Ishikawa (cell line): ENCODE data around the gene OR4C45.
A peak's percentile ranks its signal among the peaks of the same experiment; 100 is the strongest.

Experiments
- CEBPB ChIP-seq: IDR thresholded peaks from 2 replicates; pipeline ENCODE4 v1.6.1; 2012
- CREB1 ChIP-seq: IDR thresholded peaks from 2 replicates; pipeline ENCODE4 v1.6.1; 2012; ENCODE audit warnings: low read depth
- EGR1 ChIP-seq: IDR thresholded peaks from 2 replicates; pipeline ENCODE4 v1.6.1; 2012
- EP300 ChIP-seq: IDR thresholded peaks from 2 replicates; pipeline ENCODE4 v1.6.1; 2012; ENCODE audit warnings: borderline replicate concordance
- FOXM1 ChIP-seq: IDR thresholded peaks from 2 replicates; pipeline ENCODE4 v1.6.1; 2012; ENCODE audit warnings: low read depth, borderline replicate concordance
- NFIC ChIP-seq: IDR thresholded peaks from 2 replicates; pipeline ENCODE4 v1.6.1; 2012
- RAD21 ChIP-seq: IDR thresholded peaks from 2 replicates; pipeline ENCODE4 v1.6.1; 2012; ENCODE audit warnings: low read depth
- TAF1 ChIP-seq: IDR thresholded peaks from 2 replicates; pipeline ENCODE4 v1.6.1; 2012; ENCODE audit warnings: low read depth, mild to moderate bottlenecking
- TCF12 ChIP-seq: IDR thresholded peaks from 2 replicates; pipeline ENCODE4 v1.6.1; 2012; ENCODE audit warnings: low read depth
- TEAD4 ChIP-seq: IDR thresholded peaks from 2 replicates; pipeline ENCODE4 v1.6.1; 2012
- YY1 ChIP-seq: IDR thresholded peaks from 2 replicates; pipeline ENCODE4 v1.6.1; 2012; ENCODE audit warnings: low read depth
- ZBTB7A ChIP-seq: IDR thresholded peaks from 2 replicates; pipeline ENCODE4 v1.6.1; 2012; ENCODE audit warnings: low read depth
- TF ChIP-seq, protein P1 (sequence below): IDR thresholded peaks from 2 replicates; pipeline ENCODE4 v1.6.1; 2012
- TF ChIP-seq, protein P2 (sequence below): IDR thresholded peaks from 2 replicates; pipeline ENCODE4 v1.6.1; 2012
- TF ChIP-seq, protein P3 (sequence below): IDR thresholded peaks from 2 replicates; pipeline ENCODE4 v1.6.1; 2012; ENCODE audit warnings: low read depth, mild to moderate bottlenecking

Gene OR4C45

DNA sequence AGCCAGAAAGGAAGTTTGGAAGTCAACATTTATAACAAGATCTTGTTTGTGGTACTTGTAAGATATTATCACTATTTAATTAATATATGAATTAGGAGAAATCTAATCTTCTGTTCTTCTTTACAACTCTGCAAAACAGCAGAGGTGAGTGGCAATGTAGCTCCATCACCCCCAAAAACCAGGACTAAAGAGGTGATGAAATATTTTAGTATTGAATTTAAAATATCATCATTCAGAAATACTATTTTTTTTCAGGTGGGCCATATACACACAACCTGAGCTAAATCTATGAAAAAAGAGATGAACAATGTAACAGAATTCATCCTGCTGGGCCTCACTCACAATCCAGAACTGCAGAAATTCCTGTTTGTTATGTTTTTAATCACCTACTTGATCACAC, at the start of gene OR4C45:
OR4C45 (plus strand) TSS at position 301 of the 400 bp plus-strand sequence.
- TF ChIP-seq EP300 (no peak), TEAD4 (no peak), FOXM1 (no peak), CREB1 (no peak)
- TF ChIP-seq, protein P1, sequence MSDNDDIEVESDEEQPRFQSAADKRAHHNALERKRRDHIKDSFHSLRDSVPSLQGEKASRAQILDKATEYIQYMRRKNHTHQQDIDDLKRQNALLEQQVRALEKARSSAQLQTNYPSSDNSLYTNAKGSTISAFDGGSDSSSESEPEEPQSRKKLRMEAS = no peak

DNA sequence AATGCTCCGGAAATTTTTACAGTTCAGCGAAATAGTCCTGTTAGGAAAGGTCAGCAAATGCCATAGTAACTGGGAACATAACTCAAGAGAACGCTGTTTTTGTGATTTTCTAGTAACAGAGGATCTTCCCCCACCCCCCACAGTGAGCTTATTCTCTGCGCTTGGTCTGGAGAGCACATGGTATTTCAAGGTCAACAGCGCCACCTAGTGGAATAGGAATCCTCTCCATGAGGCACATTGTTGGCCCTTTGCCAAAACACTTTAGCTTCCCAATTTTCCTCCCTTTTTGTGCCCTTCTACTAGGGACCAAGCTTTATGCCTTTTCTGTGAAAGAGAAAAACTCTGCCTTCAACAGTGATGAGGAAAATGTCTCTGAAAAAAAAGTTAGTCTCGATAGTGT, 37.1 kb upstream of the OR4C45 start:
- TF ChIP-seq RAD21 = peak; percentile 67
- TF ChIP-seq, protein P2, sequence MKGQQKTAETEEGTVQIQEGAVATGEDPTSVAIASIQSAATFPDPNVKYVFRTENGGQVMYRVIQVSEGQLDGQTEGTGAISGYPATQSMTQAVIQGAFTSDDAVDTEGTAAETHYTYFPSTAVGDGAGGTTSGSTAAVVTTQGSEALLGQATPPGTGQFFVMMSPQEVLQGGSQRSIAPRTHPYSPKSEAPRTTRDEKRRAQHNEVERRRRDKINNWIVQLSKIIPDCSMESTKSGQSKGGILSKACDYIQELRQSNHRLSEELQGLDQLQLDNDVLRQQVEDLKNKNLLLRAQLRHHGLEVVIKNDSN = no peak
- TF ChIP-seq, protein P1 = peak; percentile 27; the same call in 1 of the 2 replicates
- peak; percentile 89 for TF ChIP-seq NFIC

DNA sequence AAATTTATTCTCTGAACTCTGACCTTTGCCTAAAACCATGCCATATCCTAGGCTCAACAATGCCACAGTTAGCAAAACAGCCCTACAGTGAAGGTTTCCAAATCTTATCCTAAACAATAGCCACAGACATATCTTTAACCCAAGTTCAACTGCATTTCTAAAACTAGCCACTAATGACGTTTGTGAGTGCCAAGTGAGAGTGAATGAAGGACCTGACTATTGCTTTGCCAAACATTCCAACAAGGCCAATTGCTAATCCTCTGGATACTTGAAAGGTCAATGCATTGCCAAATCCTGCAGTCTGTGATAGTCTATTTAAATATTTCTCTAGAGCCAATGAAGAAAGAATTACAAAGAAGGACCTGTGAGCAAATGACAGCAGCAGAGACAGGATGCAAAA, 2.5 kb upstream of the OR4C45 start:
- TF ChIP-seq, protein P3, sequence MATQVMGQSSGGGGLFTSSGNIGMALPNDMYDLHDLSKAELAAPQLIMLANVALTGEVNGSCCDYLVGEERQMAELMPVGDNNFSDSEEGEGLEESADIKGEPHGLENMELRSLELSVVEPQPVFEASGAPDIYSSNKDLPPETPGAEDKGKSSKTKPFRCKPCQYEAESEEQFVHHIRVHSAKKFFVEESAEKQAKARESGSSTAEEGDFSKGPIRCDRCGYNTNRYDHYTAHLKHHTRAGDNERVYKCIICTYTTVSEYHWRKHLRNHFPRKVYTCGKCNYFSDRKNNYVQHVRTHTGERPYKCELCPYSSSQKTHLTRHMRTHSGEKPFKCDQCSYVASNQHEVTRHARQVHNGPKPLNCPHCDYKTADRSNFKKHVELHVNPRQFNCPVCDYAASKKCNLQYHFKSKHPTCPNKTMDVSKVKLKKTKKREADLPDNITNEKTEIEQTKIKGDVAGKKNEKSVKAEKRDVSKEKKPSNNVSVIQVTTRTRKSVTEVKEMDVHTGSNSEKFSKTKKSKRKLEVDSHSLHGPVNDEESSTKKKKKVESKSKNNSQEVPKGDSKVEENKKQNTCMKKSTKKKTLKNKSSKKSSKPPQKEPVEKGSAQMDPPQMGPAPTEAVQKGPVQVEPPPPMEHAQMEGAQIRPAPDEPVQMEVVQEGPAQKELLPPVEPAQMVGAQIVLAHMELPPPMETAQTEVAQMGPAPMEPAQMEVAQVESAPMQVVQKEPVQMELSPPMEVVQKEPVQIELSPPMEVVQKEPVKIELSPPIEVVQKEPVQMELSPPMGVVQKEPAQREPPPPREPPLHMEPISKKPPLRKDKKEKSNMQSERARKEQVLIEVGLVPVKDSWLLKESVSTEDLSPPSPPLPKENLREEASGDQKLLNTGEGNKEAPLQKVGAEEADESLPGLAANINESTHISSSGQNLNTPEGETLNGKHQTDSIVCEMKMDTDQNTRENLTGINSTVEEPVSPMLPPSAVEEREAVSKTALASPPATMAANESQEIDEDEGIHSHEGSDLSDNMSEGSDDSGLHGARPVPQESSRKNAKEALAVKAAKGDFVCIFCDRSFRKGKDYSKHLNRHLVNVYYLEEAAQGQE = no peak
- no peak for TF ChIP-seq EGR1
- TF ChIP-seq ZBTB7A = no peak
- no peak for TF ChIP-seq RAD21
- TF ChIP-seq TEAD4 = no peak
- no peak for TF ChIP-seq CEBPB
- TF ChIP-seq FOXM1 = no peak

DNA sequence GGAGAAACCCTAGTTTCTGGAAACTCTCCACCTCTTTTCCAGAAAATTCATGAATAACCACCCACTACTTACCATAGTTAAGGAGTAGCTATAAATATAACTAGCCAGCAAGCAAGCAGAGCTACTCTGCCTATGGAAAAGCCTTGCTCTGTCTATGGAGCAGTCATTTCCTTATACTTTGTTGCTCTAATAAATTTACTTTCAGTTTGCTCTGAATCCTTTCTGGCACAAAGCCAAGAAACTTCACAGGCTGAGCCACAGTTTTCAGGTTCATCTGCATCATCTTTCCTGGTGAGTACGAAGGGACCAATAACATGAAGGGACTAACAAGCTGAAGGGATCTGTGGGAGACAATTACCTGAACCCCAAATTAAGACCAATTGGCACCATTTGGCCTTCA, 4.6 kb downstream of the OR4C45 start:
- TF ChIP-seq CREB1 (no peak), TAF1 (no peak), YY1 (no peak), NFIC (no peak)

DNA sequence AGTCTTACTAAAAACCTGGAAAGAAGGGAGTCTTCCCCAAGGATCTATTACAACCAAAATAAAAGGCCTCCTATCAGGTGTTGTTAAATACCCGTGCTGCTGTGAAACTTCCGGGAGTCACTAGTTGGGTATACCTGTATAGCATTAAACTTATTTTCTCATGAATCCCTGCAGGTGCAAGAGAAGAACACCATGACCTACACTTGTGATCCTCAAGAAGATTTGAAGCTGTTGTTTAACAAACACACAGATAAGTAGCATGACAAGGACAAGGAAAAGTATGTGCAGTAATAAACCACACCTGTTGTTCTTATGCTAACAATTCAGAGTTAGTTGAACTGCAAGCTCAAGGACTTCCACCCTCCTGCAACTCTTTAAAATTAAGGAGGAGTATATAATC, 12.0 kb downstream of the OR4C45 start:
- TF ChIP-seq YY1 (no peak), ZBTB7A (no peak), EP300 (no peak), EGR1 (no peak), CEBPB (no peak), CREB1 (no peak), TEAD4 (no peak), FOXM1 (no peak), NFIC (no peak), RAD21 (no peak), TCF12 (no peak), TAF1 (no peak)
- TF ChIP-seq, protein P2 = no peak
- TF ChIP-seq, protein P3 = no peak
- TF ChIP-seq, protein P1 = no peak

DNA sequence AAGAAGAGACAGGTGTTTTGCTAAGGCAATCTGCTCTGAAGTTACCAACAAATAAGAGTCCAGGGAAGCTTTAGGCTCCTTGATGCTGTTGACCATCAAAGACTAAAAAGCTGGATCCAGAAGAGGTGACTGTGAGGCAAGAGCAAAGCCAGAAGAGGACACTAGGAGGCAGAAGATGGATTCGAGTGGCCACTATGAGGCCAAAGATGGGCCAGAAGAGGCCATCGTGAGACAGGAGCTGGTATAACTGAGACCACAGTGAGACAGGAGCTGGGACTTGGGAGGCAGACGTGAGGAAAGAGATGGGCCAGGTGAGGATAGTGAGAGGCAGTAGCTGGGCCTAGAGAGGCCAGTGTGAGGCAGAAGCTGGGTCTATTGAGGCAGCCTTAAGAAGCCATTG, 37.7 kb downstream of the OR4C45 start:
- TF ChIP-seq CREB1 (no peak), TCF12 (no peak), RAD21 (no peak), TAF1 (no peak), ZBTB7A (no peak), NFIC (no peak), YY1 (no peak), CEBPB (no peak), EP300 (no peak), EGR1 (no peak)
- TF ChIP-seq, protein P3 = no peak
- TF ChIP-seq, protein P2 = no peak
